NCI-H524 treated with DMSO at 0.1 percent for 48 hours (cell line): Measurements from ENCODE around the gene MACROH2A1.
A peak's percentile ranks its signal among the peaks of the same experiment; 100 is the strongest.

Experiments
- DNase-seq: peaks from one replicate; lab custom pipeline; 2025; lab: John Stamatoyannopoulos, UW

The MACROH2A1 gene

DNA sequence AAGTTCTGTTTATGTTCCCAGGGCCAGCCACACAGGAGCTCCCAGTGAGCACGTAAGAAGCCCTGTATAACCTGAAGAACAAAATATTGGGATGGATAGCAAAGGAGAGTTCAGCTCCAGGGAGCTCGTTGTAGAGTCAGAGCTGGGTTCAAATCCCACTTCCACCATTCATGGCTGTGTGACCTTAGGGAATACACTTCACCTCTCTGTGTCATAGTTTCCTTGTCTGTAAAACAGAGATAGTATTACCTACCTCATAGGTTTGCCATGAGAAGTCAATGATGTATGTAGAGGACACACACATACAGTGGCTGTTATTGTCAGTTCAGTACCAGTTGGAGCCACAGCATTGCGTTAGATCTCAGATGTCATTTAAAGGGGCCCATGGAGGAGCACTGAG, 67.4 kb downstream of the MACROH2A1 start:
- DNase-seq = no peak

- no peak for DNase-seq
These were observed 68.3 kb downstream of the MACROH2A1 start for GRCh38 chr5:135330798-135331096.

DNA sequence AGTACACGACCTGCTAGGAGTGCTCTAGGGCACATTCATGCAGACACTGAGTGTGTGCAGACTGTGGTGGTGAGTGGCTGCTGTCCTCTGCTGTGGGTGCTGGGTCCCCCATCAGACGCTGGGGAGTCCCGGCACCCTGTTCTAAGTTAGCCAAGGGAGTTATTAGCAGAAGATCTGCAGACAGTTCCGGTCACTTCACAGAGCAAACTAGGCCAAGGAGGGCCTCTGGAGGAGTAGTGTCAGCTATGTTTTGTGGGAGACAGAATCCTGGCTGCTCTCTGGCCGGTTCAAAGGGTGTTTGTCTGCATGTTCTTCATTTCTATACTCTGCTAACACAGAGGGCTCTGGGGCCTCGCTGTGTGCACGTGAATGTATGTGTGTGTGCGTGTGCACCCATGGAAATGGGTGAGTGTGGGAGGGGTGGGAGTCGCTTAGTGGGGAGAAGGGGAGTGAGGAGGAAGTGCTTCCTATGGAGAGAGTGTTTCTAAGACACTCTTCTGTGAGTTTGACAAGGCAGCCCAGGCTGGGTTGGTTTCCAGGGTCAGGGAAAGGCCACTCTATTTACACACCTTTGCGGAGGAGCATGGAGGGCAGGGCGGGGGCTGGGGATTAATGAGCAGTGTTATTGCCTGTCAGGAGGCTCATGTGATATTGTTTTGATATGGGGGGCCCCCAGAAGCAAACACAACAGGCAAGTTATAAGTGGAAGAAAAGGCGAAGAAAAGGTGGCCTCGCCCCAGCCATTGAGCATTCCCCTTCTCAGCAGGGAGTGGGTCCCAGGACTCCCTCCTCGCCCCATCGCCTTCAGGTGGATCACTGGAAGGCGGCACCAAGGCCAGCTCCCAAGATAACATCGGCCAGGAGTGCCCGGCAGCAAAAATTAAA, 68.9 kb downstream of the MACROH2A1 start:
- no peak for DNase-seq

GRCh38 chr5:135329066-135329912, 69.7 kb downstream of the MACROH2A1 start:
- DNase-seq = peak; percentile 87

DNA sequence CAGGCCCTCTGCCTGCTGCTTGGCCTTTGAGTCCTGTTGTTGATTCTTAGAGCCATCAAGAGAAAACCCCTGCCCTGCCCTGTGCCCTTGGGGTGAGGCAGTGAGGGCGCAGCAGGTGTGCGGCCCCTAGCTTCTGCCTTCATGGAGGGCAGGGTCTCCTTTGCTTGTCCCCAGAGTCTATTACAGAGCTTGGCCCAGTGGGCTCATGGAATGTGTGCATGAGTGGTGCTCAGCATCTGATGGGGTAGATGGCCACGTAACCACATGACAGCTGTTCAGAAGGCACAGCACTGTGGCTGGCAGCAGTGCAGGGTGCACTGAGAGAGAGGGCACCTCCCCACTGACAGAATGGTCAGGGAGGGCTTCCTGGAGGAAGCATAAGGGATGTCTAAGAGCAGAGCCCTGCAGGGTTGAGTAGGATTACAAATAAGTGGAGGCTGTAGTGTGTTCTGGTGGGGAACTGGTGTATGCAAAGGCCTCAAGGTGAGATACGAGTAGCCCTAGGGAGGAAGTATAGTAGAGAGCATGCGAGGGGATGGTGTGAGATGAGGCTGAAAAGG, 70.8 kb downstream of the MACROH2A1 start:
- no peak for DNase-seq

DNA sequence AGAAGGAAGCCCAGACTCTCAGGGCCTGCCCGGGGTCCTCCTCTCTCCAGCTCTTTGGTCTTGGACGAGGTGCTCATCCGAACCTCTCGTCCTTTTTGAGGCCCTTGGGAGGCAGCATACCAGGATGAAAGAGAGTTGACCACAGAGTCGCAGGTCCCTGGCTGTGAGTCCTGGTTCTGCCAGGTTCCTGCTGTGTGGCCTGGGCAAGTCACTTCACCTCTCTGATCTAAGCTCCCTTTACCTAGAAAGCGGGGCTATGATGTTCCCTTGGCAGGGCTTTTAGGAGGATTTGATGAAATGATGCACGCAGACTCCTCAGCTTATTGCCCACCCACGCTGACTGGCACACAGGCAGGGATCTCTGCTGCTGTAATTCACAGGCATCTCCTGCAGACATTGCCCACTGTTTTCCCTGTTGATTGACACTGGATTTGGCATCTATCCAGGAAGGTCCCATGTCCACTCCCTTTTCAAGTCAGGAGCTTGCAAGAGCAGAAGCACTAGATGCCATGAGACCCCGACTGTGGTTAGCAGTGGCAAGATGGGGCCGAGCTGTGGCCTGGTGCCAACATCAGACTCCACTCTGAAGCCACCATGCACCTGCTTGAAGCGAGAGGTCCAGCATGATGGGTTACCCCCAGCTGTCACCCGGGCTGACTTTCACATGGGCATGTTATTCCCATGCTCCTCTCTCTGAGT, 71.5 kb downstream of the MACROH2A1 start:
- no peak for DNase-seq

DNA sequence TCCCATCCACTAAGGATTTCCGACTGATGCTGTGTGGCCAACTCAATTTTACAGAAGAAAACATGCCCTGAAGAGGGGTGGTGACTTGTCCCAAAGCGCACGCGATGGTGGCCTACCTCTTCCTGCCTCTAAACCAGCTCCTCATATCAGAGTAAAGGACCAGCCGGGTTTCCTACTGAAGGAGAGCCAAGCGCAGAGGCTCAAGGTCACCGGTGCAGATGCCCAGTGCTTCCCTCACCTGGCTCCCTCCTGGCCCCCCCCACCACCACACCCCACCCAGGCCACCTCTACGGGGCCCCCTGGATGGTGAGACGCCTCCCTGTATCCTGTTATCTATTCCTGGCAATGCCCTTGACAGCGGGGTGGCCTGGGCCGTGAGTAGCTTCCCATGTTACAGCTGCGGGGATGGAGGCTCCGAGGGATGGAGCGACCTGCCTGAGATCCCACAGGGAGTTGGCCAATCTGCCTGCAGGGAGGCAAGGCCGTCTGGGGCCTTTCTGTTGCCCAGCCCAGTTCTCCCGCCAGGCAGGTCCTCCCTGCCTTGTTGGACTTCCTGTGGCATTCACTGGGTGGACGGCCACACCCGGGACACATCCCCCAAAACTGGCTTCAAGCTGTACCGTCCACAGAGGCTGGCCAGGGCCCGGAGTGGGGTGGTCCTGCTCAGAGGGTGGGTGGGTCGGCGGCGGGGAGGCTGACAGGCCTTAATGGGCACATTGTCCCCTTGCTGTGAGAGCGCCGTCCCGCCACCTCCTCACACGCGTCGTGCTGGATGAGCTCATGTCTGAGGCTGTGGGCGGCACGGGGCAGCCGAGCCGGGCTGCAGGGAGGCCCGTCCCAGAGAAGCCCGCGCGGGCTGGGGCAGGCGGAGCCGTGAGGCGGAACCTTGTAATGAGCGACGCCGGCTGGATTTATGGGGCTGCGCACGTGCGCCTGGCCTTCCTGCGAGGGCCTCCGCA, 72.5 kb downstream of the MACROH2A1 start:
- DNase-seq = no peak

GRCh38 chr5:135324897-135325650, 74.0 kb downstream of the MACROH2A1 start:
- no peak for DNase-seq

GRCh38 chr5:135324160-135324559, 74.9 kb downstream of the MACROH2A1 start:
- DNase-seq = no peak

DNA sequence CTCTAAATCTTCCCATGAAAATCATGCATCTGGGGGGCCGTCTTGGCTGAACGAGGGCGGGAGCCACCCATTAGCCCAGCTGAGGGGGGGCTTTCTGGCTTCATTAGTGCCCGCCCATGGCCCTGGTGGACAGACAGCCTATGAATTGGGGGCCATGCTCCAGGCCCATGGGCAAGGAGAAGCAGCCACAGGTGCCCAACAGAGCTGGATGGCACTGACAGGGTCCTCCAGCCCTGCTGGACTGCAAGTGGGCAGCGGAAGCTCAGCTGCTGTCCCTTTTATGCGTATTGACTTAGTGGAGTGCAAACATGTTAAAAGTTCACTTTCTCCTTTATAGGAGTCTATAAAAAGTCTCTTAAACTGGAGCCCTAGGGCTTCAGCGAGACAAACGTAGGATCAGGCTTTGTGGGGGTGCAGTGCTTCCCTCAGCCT, 75.3 kb downstream of the MACROH2A1 start:
- DNase-seq = no peak

DNA sequence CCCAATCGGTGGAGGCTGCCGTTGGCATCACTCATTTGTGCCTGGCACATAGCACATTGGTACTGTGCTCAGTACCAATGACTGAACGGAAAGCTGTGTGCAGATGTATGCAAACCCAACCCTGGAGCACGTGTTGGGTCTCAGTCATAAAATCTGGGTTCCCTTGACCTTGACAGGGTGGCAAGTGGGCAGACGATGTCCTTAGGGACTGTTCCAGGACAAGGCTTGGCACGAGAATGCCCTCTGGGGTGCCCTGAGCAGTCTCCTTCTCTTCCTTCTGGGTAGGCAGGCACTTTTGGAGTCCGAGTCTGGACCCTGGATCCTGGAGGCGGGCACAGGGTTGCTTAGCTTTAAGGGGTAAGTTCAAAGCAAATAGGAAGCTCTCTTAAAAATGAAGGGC, 75.8 kb downstream of the MACROH2A1 start:
- DNase-seq = no peak

DNA sequence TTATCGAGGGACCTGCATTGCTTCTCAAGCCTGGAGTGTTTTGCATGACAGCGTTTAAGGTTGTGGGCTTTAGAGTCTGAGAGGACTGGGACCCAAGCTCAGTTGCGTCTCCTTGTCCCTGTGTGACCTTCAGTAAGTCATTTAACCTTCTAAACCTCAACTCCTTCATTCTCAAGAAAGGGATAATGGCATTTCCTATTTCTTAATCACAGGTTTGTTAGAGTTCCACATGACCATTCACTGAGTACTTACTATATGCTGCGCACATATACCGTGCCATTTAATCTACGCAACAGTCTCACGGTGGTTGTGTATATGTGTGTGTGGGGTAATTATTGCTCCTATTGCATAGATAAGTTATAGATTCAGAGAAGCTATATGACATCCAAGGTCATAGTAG, 76.3 kb downstream of the MACROH2A1 start:
- DNase-seq = no peak

DNA sequence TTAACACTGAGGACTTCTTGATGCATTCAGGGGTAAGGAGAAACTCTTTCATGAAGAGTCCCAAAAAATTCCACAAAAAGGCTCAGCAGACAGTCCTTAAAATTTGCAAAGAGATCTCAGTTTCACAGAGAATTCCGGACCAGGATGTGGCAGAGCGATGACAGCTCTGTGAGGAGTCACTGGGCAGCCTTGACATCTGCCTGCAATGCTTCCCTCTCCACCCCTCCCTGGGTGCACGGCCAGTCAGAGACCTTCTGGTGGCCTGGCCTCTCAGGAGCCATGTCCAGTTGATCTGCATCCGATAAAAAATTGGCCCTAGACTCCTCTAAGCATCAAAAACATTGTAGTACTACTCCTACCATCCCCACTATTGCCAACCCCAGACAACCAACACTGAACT, 76.8 kb downstream of the MACROH2A1 start:
- DNase-seq = no peak

- no peak for DNase-seq
These were observed 78.1 kb downstream of the MACROH2A1 start for GRCh38 chr5:135320718-135321484.

- no peak for DNase-seq
These were observed 79.0 kb downstream of the MACROH2A1 start for GRCh38 chr5:135319928-135320606.

DNA sequence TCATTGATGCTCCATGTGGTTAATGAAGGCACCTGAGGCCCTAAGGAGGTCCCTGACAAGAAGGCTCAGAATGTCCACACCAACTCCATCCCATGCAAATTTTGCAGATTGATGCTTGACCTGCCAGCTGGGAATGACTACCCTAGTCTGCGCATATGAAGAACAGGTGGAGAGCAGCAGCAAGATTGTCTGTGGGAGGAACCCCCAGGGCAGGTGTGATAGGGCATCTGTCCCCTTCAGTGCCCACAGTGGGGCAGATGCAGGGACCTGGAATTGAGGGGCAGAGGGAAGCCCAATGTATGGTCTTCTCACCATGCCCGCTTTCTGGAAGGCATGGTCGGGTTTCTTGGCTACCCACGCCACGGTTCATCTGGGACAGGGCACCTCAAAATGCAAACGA, 79.6 kb downstream of the MACROH2A1 start:
- DNase-seq = no peak

GRCh38 chr5:135318924-135319323, 80.1 kb downstream of the MACROH2A1 start:
- DNase-seq = no peak

DNA sequence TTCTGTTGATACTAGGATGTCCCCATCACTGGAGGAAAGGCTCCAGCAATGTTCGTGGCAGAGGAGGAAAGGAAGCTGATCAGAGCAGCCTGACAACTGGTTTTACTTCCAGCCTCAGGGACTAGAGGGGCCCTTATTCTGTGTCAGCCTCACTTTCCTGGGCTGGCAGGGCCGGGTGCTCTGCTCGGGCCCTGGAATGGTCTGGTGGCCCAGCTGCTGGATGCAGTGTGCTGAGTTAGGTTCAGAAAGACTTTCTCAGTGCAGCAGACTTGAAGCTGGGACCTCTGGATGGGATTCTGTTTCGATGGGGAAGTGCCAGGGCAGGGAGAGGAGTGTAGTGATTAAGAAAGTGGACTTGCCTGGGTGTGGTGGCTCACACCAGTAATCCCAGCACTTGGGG, 81.0 kb downstream of the MACROH2A1 start:
- DNase-seq = no peak

- no peak for DNase-seq
These were observed 81.7 kb downstream of the MACROH2A1 start for GRCh38 chr5:135317286-135317685.
